OCI-M1 (cell line): Measurements from ENCODE around the gene SYNPO.

Experiments
- DNase-seq: peaks from one replicate; lab custom pipeline; 2025; lab: John Stamatoyannopoulos, UW

SYNPO gene, protein sequence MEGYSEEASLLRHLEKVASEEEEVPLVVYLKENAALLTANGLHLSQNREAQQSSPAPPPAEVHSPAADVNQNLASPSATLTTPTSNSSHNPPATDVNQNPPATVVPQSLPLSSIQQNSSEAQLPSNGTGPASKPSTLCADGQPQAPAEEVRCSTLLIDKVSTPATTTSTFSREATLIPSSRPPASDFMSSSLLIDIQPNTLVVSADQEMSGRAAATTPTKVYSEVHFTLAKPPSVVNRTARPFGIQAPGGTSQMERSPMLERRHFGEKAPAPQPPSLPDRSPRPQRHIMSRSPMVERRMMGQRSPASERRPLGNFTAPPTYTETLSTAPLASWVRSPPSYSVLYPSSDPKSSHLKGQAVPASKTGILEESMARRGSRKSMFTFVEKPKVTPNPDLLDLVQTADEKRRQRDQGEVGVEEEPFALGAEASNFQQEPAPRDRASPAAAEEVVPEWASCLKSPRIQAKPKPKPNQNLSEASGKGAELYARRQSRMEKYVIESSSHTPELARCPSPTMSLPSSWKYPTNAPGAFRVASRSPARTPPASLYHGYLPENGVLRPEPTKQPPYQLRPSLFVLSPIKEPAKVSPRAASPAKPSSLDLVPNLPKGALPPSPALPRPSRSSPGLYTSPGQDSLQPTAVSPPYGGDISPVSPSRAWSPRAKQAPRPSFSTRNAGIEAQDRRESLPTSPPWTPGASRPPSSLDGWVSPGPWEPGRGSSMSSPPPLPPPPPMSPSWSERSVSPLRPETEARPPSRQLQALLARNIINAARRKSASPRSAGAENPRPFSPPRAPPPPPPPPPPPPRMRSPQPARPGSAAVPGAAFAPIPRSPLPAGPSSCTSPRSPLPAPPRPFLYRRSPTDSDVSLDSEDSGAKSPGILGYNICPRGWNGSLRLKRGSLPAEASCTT

DNA sequence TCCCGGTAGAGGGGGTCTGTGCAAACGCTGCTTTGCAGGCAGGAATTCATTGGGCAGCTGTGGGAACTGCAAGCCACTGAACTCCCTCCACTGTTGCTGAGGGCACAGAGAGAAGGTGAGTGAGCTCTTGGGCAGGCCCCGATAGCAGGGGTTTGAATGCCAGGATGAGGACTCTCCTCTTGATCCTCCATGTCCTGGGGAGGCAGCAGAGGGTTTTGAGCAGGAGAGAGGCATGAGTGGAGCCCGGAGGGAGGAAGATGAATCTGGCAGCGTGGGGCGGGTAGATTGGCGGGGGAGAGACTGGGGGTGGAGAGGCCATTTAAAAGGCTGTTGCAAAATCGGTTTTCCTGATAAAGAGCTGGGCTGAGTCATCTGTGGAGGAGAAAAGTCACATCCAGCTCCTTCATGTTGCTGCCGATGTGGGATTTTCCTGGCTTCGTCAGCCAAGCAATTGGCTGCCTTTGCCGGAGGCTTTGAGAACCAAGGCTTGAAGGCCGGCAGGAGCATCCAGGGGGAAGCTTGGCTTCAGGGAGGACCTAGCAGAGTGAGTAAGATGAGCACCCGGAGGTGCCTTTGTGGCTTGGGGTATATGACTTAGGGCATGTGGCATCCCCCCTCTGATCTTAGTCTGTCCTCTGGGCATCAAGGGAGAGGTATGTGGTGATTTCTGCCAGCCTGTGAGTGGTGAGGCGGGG is at the start of gene SYNPO:
TSS of gene SYNPO (plus strand) at position 350 of the 695 bp plus-strand sequence. CDS start 7,616 bp downstream, outside the sequence.
- DNase-seq, result peak; percentile 85

DNA sequence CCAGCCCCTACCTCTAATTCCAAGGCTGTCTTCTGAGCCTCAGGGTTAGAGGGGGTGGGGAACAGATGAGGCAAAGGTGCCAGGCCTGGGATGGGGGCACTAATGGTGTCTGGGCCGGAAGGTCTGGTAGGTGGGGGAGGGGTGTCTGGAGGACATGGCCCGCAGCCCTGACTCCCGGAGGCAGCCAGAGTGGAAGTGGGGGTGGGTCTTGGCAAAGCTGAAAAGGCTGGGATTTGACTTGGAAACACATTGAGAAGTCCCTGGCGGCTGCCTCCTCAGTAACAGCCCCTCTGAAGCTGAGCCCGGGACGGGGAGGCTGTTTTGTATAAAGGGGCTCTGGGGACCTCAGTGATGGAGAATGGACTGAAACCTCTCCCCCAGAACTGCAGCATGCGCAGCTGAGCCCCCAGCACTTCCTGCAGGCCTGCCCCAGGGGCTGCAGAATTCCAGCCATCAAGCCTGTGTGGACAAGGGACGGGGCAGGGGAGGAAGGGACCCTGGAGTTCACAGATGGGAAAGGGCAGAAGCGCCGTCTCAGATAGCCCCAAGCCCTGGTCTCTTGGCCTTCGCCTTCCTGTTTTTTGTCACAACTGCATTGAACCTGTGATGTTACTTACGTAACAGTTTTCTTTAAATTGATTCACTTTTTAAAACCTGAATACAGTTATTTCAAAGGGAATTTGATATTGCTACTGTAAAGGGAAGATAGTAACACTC is 49.3 kb upstream of the SYNPO start:
- DNase-seq, result no peak

DNA sequence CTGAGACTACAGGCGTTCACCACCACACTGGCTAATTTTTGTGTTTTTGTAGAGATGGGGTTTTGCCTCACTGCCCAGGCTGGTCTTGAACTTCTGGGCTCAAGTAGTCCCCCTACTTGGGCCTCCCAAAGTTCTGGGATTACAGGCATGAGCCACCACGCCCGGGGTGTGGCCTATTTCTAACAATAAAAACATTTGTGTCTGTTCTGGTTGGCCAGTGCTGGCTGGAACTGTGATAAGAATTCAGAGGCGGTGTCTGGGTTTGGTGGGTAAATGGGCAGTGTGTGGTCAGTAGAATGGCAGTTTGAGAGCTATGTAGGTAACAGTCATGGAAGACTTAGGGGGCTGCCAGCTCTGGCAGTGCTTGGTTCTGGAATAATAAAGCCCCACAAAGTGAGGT is 46.9 kb upstream of the SYNPO start:
- peak; percentile 80 for DNase-seq

DNA sequence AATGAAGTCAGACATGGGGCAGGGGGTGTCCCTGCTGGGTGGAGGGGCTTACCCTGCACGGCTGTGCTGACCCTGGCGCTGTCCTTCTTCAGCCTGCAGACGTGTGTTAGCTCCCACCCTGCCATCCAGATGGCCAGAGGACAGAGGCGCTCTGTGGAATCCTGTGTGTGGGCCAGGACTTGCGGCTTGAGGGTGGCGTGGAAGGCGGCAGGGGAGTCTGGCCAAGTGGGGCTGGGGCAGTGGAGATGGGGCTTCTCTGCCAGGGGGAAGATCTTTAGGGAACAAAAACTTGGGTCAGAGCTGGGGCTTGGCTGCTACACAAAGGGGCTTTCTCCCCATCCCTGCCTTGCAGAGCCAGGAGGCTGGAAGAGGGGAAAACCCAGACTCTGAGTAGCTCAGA is 46.5 kb upstream of the SYNPO start:
- DNase-seq, result no peak

DNA sequence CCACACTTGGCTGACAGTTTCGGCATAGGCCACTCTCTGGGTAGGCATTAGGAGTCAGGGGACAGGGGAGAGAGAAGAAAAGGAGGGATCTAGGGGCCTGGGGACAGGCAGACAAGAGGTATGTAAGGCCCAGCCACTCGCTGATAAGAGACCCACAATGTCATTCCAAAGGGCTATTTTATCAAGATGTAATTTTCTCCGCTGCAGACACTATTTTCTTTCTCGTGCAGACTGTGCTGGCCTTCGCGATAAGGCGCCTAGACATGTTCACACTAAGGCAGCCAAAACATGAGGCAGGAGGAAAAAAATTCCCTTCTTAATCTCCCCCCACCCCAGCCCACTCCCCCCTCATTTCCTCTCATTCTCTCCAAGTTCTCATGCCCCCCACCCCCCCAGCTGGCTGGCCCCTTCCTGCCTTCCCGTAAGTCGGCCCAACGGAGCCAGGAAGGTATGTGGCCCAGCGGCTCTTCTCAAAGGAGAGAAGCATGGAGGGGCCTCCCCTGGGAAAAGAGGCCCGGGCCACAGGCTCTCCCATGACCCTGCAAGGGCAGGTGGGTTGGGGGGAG is 44.9 kb upstream of the SYNPO start:
- peak; percentile 91 for DNase-seq

DNA sequence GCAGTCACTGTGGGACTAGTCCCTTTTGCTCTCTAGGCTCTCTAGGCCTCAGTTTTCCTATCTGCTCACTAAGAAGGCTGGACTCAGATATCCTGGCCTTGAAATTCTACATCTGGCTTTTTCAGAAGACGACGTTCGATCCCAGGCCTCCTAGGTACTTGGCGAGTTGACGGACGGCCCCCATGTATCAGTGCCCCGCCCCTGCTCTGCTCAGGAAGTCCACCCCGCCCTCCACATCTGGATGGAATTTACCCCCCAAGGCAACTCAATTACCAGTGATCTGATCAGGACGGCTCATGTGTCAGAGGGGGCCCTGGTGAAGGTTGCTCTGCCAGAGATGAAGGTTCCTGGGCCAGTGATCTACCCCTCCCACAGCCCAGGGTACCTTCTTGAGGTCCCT is 44.1 kb upstream of the SYNPO start:
- no peak for DNase-seq

DNA sequence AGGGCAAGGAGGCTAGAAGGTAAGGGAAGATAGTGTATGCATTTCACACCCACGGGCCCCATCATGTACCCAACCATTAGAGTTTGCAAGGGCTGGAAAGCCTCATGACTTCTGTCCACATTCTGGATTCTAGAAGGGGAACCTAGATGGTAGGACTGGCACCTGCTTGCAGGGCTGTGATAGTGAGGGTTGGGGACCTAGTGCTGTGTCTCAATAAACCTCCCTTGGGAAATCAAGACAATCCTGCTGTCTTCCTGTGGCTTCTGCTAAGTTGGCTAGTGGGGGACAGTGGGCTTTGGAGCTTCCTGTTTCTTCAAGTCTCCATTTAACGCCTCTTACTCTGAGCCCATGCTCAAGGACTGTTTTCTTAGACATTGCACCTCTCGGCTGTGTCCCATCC is 43.6 kb upstream of the SYNPO start:
- no peak for DNase-seq

DNA sequence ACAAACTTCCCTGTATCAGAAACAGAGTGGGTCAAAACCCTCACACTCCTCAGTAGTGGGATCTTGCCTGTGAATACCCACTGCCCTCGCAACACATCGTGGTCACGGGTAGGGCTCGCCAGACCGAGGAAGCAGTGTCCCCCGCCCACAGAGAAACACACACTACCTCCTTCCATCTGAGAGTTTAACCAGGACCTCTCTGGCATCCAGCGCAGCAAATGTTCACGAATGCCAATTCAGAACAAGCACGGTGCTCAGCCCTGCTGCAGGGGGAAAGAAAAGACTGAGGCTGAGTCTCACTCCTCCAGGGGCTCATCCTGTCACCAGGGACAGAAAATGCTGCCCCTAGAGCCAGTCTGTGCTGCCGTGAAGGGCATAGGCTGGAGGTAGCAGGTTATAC is 42.5 kb upstream of the SYNPO start:
- no peak for DNase-seq

DNA sequence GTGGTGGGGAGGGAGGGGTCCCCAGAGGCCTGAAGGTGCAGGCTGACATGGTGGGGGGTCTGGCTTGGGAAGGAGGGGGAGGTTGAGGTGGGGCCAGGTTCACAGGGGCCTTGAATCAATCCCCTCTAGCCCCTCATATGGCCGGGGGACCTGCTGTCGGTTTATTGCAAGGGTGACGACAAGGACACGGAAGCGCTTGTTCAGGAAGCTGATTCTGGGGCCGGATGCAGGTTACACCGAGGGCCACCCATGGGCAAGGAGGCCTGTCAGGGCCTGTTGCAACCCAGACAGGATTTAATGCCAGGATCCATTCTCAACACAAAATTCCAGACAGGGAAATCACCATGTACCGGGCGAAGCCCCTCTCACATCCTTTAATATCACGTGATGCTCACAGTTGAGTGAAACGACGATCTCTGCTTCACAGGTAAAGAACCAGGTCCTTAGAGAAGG is 41.6 kb upstream of the SYNPO start:
- no peak for DNase-seq

DNA sequence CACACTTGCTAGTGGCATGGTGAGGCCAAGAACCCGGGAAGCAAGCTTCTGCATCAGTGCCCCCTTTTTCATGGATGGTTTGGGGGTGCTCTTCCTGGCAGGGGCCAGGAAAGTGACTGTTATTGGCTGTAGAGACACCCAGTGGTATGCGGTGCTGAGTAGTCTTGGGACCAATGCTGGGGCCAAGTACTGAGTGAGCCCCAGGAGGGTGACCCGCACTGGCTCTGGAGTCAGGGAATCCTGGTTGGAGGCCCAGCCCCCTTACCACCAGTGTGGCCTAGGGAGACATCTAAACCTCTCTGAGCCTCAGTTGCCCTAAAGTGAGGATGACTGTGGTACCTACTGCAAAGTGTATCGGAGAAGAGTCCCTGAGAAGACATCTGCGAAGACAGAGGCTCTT is 41.2 kb upstream of the SYNPO start:
- DNase-seq, result no peak

DNA sequence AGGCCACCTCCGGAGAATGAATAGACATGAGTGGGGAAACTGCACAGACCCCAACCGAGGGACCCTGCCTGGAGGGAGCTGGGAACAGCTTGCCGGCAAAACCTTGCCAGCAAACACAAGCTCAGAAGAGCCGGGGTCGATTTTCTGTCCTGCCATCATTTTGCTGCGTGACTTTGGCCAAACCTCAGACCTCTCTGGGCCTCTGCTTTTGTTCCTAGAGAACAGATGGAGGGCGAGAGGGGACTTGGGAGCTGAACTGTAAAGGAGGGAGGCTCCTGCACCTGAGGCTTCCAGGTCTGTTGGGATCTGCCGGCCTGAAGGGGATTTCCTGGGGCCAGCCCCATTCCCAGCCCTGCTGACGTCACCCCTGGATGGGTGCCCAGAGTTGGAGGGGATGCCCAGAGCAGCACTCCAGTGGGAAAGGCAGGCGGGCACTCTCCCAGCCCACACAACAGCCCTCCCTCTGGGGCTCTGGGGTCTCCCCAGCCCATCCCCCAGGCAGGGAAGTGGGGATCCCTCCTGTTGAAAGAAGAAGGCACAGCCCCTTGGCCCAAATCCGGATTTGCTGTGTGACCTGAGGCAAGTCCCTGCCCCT is 40.4 kb upstream of the SYNPO start:
- DNase-seq, result no peak

DNA sequence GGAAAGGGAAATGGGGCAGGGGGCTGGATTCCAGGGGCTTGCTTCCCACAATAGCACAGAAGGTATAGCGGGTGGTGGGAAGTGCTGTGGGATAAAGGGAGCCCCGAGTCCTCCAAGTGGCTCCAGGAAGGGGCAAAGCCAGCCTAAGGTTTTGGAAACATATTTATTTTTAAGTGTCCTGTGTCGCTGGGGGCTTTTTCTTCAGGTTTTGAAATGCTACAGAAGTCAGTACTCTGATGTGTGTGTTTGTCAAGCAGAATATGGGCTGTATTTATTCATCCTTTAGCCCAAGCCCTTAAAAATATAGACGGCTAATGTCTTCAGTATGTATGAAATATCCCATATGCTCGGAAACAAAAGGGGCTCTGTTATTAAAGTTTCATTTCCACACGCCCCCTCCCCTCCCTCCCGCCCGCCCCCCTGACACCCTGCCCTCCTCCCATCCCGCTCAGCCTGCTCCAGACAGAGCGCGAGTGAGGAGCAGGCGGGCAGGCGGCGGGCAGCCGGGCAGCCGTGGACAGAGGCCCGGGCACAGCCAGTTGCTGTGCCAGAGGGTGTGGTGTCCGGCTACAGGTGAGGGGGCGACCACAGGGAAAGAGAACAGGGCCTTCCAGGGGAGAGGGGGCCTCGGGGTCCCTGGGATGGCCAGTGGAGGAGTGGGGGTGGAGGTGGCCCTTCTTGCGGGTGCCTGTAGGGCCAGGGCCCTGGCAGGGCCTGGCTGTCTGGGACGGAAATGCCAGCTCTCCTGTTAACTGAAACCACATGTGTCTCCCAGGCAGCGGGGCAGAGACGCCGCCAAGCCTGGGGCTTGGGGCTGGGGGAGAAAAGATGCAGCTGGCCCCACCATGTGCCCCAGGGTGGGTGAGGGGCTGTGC is 39.6 kb upstream of the SYNPO start:
- DNase-seq, result no peak

DNA sequence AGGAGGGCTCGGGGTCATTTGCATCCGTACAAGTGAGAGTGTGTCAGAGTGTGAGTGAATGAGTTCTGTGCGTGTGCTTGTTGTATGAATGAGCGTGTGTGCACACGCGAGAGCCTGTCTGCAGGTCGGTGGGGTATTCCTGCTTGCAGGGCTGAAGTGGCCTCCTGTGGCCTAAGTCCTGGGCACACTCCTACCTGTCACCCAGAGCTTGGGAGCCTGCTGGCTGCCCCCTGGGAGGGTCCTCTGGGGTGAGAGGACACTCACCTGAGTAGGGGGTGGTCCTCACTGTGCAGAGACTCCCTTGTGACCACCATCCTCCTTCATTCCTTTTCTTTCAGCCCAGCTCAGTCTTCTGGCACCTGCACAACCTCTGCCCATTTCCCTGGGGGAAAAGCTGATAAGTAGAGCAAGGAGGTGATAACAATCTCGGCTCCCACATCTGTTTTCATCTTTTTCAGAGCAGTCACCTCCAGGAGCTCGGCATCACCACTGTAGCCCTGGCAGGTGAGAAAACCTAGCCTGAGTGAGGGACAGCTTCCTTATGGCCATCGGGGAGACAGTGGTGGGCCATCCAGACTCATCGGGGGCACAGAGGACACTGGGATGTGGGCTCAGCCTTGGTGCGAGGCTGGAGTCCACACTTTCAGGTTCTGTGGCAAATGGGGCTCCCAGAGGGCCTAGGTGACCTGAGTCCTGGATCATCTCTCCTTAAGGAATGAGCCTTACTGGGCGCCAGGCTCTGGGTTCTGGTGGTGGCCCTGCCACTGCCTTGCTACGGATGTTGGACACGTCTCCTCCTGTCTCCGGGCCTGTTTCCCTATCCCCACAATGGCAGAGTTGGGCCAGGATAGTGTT is 38.7 kb upstream of the SYNPO start:
- DNase-seq, result no peak

DNA sequence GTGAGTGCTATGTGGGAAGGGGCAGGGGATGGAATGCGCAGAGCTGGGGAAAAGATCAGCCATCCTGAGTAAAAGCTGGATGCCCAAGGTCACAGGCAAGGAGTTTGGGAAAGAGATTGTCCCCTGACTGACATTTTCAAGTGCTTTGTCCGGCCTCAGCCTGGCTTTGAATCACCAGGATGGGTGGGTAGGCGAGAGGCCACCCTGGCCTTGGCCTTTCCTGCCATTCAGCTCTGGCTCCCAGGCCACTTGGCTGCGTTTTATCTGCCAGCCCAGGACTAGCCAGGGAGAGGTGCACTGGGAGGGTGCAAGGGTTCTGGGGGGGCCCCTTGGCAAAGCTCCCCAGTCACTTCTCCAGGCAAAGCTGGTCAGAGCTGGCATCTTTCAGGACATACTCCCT is 37.4 kb upstream of the SYNPO start:
- DNase-seq, result no peak

DNA sequence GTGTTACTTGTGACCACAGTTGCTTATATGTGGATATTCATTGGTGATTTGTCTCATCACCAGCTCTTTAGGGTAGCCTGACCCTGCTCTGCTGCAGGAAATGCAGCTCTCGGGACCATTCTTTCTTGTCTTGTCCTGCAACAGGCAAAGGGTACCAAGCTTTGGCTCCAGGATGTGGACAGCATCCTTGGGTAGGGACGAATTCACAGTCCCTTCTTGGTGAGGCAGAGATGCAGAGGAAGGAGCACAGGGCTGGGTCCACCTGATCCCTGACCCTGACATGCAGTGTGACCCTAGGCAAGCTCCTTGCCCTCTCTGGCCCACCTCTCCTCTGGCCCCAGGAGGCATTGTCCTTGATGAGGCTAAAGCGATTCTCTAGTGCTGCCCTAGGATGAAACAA is 37.0 kb upstream of the SYNPO start:
- no peak for DNase-seq

DNA sequence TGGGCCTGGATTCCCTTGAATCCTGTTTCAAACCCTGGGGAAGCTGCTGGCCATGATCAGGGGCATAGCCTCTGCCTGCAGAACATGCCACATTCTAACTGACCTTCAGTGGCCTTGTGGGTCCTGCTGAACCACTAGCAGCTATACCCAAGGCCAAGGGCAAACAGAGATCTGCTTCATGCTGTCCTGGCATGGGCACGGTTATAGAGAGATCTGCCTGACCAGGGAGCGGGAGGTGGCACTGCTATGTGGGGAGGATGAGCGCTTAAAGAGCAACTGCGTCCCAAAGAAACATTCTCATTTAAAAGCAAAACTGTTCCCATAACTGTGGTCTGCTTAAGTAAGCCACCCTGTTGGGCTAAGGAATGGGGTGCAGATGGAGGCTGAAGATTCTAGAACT is 36.5 kb upstream of the SYNPO start:
- no peak for DNase-seq

DNA sequence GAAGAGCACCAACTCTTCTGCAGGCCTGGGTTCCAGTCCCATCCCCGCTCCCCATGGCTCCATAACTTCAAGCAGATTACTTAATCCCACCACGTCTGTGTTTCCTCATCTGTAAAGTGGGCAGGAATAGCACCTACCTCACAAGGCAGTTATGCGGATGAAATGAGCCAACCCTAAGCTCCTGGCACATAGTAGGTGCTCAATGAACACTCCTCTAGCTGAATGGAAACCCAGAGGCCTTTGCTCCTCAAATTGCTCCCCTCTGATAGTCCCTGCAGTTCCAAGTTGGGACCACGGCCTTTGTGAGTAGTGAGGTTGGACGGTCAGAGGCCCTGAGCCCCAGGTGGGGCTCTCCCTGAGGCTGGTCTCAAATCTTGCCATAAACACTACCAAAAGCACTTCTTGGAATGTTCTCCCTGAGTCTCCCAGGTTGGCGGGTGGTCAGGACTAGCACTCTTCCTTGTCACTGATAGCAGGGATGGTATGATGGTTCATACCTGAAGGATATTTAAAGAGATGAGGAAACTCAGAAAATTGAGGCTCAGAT is 35.5 kb upstream of the SYNPO start:
- no peak for DNase-seq

DNA sequence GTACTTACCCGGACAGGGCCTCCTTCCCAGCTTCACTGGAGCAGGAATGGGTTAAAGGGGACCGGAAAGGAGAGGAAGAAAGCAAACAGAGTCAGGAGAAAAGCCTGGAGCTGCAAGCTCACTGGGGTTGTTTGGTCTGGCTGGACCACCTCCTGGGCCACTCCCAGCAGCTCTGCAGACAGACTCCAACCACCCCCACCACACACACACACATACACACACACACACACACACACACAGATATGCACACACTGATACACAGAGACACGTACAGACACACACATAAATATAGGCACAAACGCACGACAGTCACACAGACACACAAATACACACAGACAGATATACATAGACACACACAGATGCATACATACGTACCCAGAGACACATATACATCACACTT is 34.9 kb upstream of the SYNPO start:
- DNase-seq, result no peak

DNA sequence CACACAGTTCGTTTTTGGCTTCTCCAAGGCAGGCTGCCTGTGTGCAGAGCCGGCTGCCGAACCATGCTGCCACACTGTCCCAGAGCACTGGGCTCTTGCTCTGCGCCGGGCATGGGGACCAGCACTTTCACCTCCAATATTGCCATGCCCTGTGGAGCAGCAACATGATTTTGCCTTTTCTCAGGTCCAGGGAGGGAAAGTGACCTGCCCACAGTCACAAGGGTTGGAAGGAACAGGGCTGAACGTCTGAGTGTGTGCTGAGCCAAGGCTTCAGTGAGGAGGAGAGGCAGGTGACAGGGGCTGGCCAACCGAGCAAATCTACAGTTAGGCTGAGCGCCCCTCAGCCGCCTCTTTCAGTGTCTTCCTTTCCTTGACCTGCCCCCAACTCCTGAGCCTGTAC is 34.0 kb upstream of the SYNPO start:
- no peak for DNase-seq
